ENCODE results near the gene GMDS. TPM values are rescaled to one million over a fixed set of nuclear protein-coding genes. Genes with fewer than 3 reads are reported as not detected.

GMDS gene
- total RNA-seq, 1 donor from 2014 or later, result 65.2 TPM

- DNase-seq (ENCODE audit: low spot score), result no peak
Observed at GRCh38 chr6:1739220-1739619, 506.2 kb downstream of the GMDS start.

- no peak for DNase-seq (ENCODE audit: low spot score)
Observed at GRCh38 chr6:1738558-1739081, 506.8 kb downstream of the GMDS start.

GRCh38 chr6:1737463-1738311 lies 507.7 kb downstream of the GMDS start:
- no peak for DNase-seq (ENCODE audit: low spot score)

- no peak for DNase-seq (ENCODE audit: low spot score)
Observed at GRCh38 chr6:1736346-1737105, 508.9 kb downstream of the GMDS start.

- DNase-seq (ENCODE audit: low spot score), result no peak
Observed at GRCh38 chr6:1735239-1735803, 510.1 kb downstream of the GMDS start.

GRCh38 chr6:1730882-1731281 lies 514.5 kb downstream of the GMDS start:
- no peak for DNase-seq (ENCODE audit: low spot score)

- DNase-seq (ENCODE audit: low spot score), result no peak
Observed at GRCh38 chr6:1729750-1730140, 515.7 kb downstream of the GMDS start.

GRCh38 chr6:1729133-1729749 lies 516.2 kb downstream of the GMDS start:
- no peak for DNase-seq (ENCODE audit: low spot score)

- DNase-seq (ENCODE audit: low spot score), result no peak
Observed at GRCh38 chr6:1726341-1726768, 519.0 kb downstream of the GMDS start.

GRCh38 chr6:1724616-1725015 lies 520.8 kb downstream of the GMDS start:
- peak; percentile 70 for DNase-seq (ENCODE audit: low spot score)

- DNase-seq (ENCODE audit: low spot score), result no peak
Observed at GRCh38 chr6:1724124-1724523, 521.3 kb downstream of the GMDS start.

- no peak for DNase-seq (ENCODE audit: low spot score)
Observed at GRCh38 chr6:1722801-1723200, 522.6 kb downstream of the GMDS start.

GRCh38 chr6:1720620-1721322 lies 524.6 kb downstream of the GMDS start:
- no peak for DNase-seq (ENCODE audit: low spot score)

GRCh38 chr6:1719922-1720321 lies 525.5 kb downstream of the GMDS start:
- DNase-seq (ENCODE audit: low spot score), result no peak

- DNase-seq (ENCODE audit: low spot score), result no peak
Observed at GRCh38 chr6:1716868-1717267, 528.5 kb downstream of the GMDS start.

- no peak for DNase-seq (ENCODE audit: low spot score)
Observed at GRCh38 chr6:1716396-1716795, 529.0 kb downstream of the GMDS start.

GRCh38 chr6:1715336-1715735 lies 530.1 kb downstream of the GMDS start:
- DNase-seq (ENCODE audit: low spot score), result no peak

- DNase-seq (ENCODE audit: low spot score), result no peak
Observed at GRCh38 chr6:1714654-1715053, 530.8 kb downstream of the GMDS start.

- DNase-seq (ENCODE audit: low spot score), result no peak
Observed at GRCh38 chr6:1713016-1713600, 532.3 kb downstream of the GMDS start.

GRCh38 chr6:1712451-1712850 lies 533.0 kb downstream of the GMDS start:
- DNase-seq (ENCODE audit: low spot score), result no peak

- no peak for DNase-seq (ENCODE audit: low spot score)
Observed at GRCh38 chr6:1711136-1711535, 534.3 kb downstream of the GMDS start.
